Vagina (tissue), 2 donors: ENCODE results near the gene ZNF787. TPM values are rescaled to one million over a fixed set of nuclear protein-coding genes. Genes with fewer than 3 reads are reported as not detected.

Experiments
- DNase-seq, 2 donors: peaks; one replicate each; pipeline ENCODE4 v3.0.0-alpha.2; 2017; ENCODE audit errors: extremely low spot score in 2 of 2
- H3K27ac ChIP-seq: fragments of 200-600 bp; sonication (generic); one replicate; pipeline ENCODE4 v1.5.1; 2019
- H3K27me3 ChIP-seq: fragments of 200-600 bp; sonication (generic); one replicate; pipeline ENCODE4 v1.5.1; 2019
- H3K36me3 ChIP-seq, 2 donors: fragments of 200-600 bp; sonication (generic); one replicate each; pipeline ENCODE4 v1.5.1; 2017 to 2019
- H3K4me1 ChIP-seq: fragments of 200-600 bp; sonication (generic); one replicate; pipeline ENCODE4 v1.5.1; 2019
- H3K4me3 ChIP-seq, 2 donors: fragments of 200-600 bp; sonication (generic); 1 replicate in 1 of 2; 2 replicates in 1 of 2; pipeline ENCODE4 v1.5.1; 2016 to 2019
- H3K9me3 ChIP-seq: fragments of 200-600 bp; sonication (generic); one replicate; pipeline ENCODE4 v1.5.1; 2019
- CTCF ChIP-seq, 3 experiments: fragments of 450-650 bp in 2 of 3; fragments of 200-600 bp in 1 of 3; sonication (generic) in 1 of 3; IDR thresholded peaks; one replicate each; pipeline ENCODE4 v1.5.1; 2017 to 2019; ENCODE audit warnings: antibody characterized with exemption in 3 of 3, mild to moderate bottlenecking in 2 of 3, moderate library complexity in 2 of 3
- POLR2A ChIP-seq, 2 donors: fragments of 450-650 bp; IDR thresholded peaks; one replicate each; pipeline ENCODE4 v1.6.1; 2017; ENCODE audit warnings: antibody characterized with exemption in 2 of 2, mild to moderate bottlenecking in 2 of 2, moderate library complexity in 2 of 2
- POLR2AphosphoS5 ChIP-seq, 2 donors: sonication (generic); formaldehyde crosslinking; IDR thresholded peaks; one replicate each; pipeline ENCODE4 v1.9.0; 2017; ENCODE audit warnings: antibody characterized with exemption in 2 of 2, mild to moderate bottlenecking in 2 of 2, low read depth in 1 of 2; ENCODE audit not compliant: insufficient read depth in 1 of 2
- intact Hi-C: fragments of 100-400 bp; cut with DNase I; formaldehyde crosslinking; loops from one replicate; pipeline ENCODE4 v1.15.1; 2023
- total RNA-seq: library from RNA; depleted of rRNA; stranded (reverse); fragments of >200 nt; gene quantifications from one replicate; pipeline ENCODE4 v1.2.3, GENCODE V29; 2016

ZNF787 gene
- total RNA-seq, 1 donor from 2014 or later, result 13.5 TPM

DNA sequence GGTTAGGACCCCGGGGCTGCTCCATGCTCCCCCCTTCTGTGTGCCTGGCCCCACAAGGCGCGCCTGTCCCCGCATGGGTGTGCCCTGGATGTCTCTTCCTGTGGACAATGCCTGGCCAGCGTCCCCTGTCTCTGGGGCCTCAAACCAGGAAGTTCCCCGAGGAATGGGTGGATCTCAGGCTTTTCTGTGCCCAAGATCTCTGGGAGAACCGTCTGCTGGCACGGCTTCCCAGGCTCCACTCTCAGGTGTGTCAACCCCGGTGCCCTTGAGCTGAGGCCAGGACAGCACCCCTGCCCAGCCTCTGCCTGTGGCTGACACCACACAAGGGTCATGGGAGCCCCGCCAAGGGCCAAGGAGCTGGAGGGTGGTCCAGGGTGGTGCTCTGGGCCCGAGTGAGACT, 35.7 kb upstream of the ZNF787 start:
- no peak for DNase-seq
- no peaks in the 10 kb centered on the region for H3K27me3 ChIP-seq
- H3K27ac ChIP-seq, result no peak overlapping the region
- H3K9me3 ChIP-seq, result no peaks in the 10 kb centered on the region
- peaks cover 0 to 26% of the 10 kb centered on the region in 2 donors for H3K36me3 ChIP-seq
- no peaks in the 10 kb centered on the region for H3K4me1 ChIP-seq
- no peak overlapping the region for H3K4me3 ChIP-seq
- intact Hi-C loops, result no loop called here
- no peak for TF ChIP-seq POLR2A (IDR thresholded peaks at IDR 0.05)
- TF ChIP-seq POLR2AphosphoS5 (IDR thresholded peaks at IDR 0.05; ENCODE audit: insufficient read depth in 1 of 2, low read depth in 1 of 2), result no peak
- no peak for TF ChIP-seq CTCF (IDR thresholded peaks at IDR 0.05)

GRCh38 chr19:56155124-56155687, 34.1 kb upstream of the ZNF787 start:
- TF ChIP-seq POLR2AphosphoS5 (IDR thresholded peaks at IDR 0.05; ENCODE audit: insufficient read depth in 1 of 2, low read depth in 1 of 2) (no peak), CTCF (IDR thresholded peaks at IDR 0.05) (no peak), POLR2A (IDR thresholded peaks at IDR 0.05) (no peak)
- H3K36me3 ChIP-seq, result peaks cover 0 to 22% of the 10 kb centered on the region in 2 donors
- intact Hi-C loops, result no loop called here

DNA sequence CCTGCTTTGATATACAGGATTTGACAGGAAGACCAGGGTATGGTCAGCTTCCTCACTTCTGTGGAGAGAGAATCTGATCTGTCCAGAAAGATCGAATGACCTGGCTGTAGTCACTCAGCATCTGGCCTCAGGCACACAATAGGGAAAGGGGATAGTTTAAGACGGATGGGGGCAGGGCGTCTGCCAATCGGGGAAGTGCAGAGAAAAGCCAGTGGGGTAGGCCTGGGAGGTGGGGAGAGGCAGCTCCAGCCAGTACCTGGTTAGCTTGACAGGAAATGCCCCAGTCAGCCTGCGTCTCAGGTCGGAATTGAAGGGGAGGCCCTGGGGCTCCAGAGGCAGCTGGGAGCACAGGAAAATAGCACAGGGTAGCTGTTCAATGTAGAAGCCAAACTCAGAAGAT, 32.4 kb upstream of the ZNF787 start:
- DNase-seq, result no peak
- Histone ChIP-seq H3K4me1 (no peaks in the 10 kb centered on the region), H3K4me3 (no peak overlapping the region), H3K9me3 (no peaks in the 10 kb centered on the region), H3K27me3 (no peaks in the 10 kb centered on the region), H3K36me3 (peaks cover 0 to 9% of the 10 kb centered on the region in 2 donors), H3K27ac (no peak overlapping the region)
- TF ChIP-seq CTCF (IDR thresholded peaks at IDR 0.05) (no peak), POLR2AphosphoS5 (IDR thresholded peaks at IDR 0.05; ENCODE audit: insufficient read depth in 1 of 2, low read depth in 1 of 2) (no peak), POLR2A (IDR thresholded peaks at IDR 0.05) (no peak)
- intact Hi-C loops, result no loop called here

More at GRCh38 chr19:56155124-56155687, 34.1 kb upstream of the ZNF787 start:
- no peak for DNase-seq
- no peak overlapping the region for H3K4me3 ChIP-seq
- no peaks in the 10 kb centered on the region for H3K9me3 ChIP-seq
- H3K4me1 ChIP-seq, result no peaks in the 10 kb centered on the region
- H3K27ac ChIP-seq, result no peak overlapping the region
- H3K27me3 ChIP-seq, result no peaks in the 10 kb centered on the region

- Histone ChIP-seq H3K27me3 (no peaks in the 10 kb centered on the region), H3K27ac (no peak overlapping the region), H3K4me3 (no peak overlapping the region), H3K9me3 (no peaks in the 10 kb centered on the region), H3K36me3 (peaks cover 0 to 16% of the 10 kb centered on the region in 2 donors), H3K4me1 (no peaks in the 10 kb centered on the region)
- DNase-seq, result no peak
- TF ChIP-seq POLR2AphosphoS5 (IDR thresholded peaks at IDR 0.05; ENCODE audit: insufficient read depth in 1 of 2, low read depth in 1 of 2), result no peak
- TF ChIP-seq POLR2A (IDR thresholded peaks at IDR 0.05), result no peak
- no peak for TF ChIP-seq CTCF (IDR thresholded peaks at IDR 0.05)
- intact Hi-C loops, result no loop called here
These were observed 31.5 kb upstream of the ZNF787 start for GRCh38 chr19:56152644-56153043.

DNA sequence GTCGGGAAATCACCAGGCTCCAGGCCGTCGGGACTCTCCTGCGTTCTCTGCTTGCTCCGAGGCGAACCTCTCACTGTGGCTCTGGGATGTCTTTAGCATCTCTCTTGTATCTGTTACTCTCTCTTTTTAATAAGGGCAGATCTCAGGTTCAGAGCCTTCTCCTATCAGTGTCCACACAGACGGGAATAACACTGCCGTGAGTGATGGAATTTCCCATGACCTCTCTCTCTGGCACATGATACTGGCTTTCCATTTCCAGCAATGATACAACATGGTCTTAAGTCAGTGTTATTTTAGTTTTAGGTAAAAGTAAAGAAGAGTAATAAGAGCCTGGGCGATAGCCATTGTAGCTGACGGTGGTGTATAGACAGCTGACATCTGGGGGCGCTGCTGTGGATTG, 29.3 kb upstream of the ZNF787 start:
- Histone ChIP-seq H3K9me3 (no peaks in the 10 kb centered on the region), H3K27me3 (no peaks in the 10 kb centered on the region), H3K36me3 (peaks cover 0 to 26% of the 10 kb centered on the region in 2 donors), H3K4me3 (no peak overlapping the region), H3K27ac (no peak overlapping the region), H3K4me1 (no peaks in the 10 kb centered on the region)
- no peak for TF ChIP-seq POLR2AphosphoS5 (IDR thresholded peaks at IDR 0.05; ENCODE audit: insufficient read depth in 1 of 2, low read depth in 1 of 2)
- TF ChIP-seq CTCF (IDR thresholded peaks at IDR 0.05), result no peak
- no peak for TF ChIP-seq POLR2A (IDR thresholded peaks at IDR 0.05)
- intact Hi-C loops, result no loop called here
- DNase-seq, result no peak
